Globus pallidus (tissue), 1 donor: ENCODE data around the gene BTG1.
A peak's percentile ranks its signal among the peaks of the same experiment; 100 is the strongest.

Experiments
- DNase-seq: peaks from one replicate; pipeline ENCODE4 v3.0.0-alpha.2; 2015; ENCODE audit warnings: low spot score

BTG1 gene

GRCh38 chr12:92145731-92146496 lies at the start of gene BTG1:
BTG1 (minus strand) TSS chr12:92145846; CDS start chr12:92145535, 311 bp downstream.
- DNase-seq, result peak; percentile 100

- no peak for DNase-seq
These were observed 48.9 kb upstream of the BTG1 start for GRCh38 chr12:92194561-92194960.

GRCh38 chr12:92193846-92194245 lies 48.2 kb upstream of the BTG1 start:
- DNase-seq, result no peak

GRCh38 chr12:92193063-92193462 lies 47.4 kb upstream of the BTG1 start:
- peak; percentile 14 for DNase-seq

GRCh38 chr12:92192360-92192759 lies 46.7 kb upstream of the BTG1 start:
- DNase-seq, result no peak

- no peak for DNase-seq
These were observed 45.4 kb upstream of the BTG1 start for GRCh38 chr12:92191061-92191460.

GRCh38 chr12:92188517-92189188 lies 43.0 kb upstream of the BTG1 start:
- no peak for DNase-seq

GRCh38 chr12:92186038-92186470 lies 40.4 kb upstream of the BTG1 start:
- DNase-seq, result no peak

GRCh38 chr12:92185052-92185451 lies 39.4 kb upstream of the BTG1 start:
- DNase-seq, result peak; percentile 11

GRCh38 chr12:92183575-92183974 lies 37.9 kb upstream of the BTG1 start:
- DNase-seq, result no peak

GRCh38 chr12:92178340-92178739 lies 32.7 kb upstream of the BTG1 start:
- no peak for DNase-seq

GRCh38 chr12:92176646-92177045 lies 31.0 kb upstream of the BTG1 start:
- no peak for DNase-seq

- no peak for DNase-seq
These were observed 30.3 kb upstream of the BTG1 start for GRCh38 chr12:92175961-92176360.

- DNase-seq, result no peak
These were observed 24.4 kb upstream of the BTG1 start for GRCh38 chr12:92170050-92170449.

- DNase-seq, result no peak
These were observed 21.4 kb upstream of the BTG1 start for GRCh38 chr12:92167075-92167474.

- no peak for DNase-seq
These were observed 19.1 kb upstream of the BTG1 start for GRCh38 chr12:92164712-92165111.

GRCh38 chr12:92162079-92162478 lies 16.4 kb upstream of the BTG1 start:
- no peak for DNase-seq

- peak; percentile 45 for DNase-seq
These were observed 13.3 kb upstream of the BTG1 start for GRCh38 chr12:92158796-92159439.

GRCh38 chr12:92156704-92157395 lies 11.2 kb upstream of the BTG1 start:
- no peak for DNase-seq

GRCh38 chr12:92156139-92156538 lies 10.5 kb upstream of the BTG1 start:
- no peak for DNase-seq

GRCh38 chr12:92155733-92156132 lies 10.1 kb upstream of the BTG1 start:
- no peak for DNase-seq

GRCh38 chr12:92151916-92152315 lies 6.3 kb upstream of the BTG1 start:
- DNase-seq, result no peak
